ENCODE data around the gene RENBP.

RENBP gene

DNA sequence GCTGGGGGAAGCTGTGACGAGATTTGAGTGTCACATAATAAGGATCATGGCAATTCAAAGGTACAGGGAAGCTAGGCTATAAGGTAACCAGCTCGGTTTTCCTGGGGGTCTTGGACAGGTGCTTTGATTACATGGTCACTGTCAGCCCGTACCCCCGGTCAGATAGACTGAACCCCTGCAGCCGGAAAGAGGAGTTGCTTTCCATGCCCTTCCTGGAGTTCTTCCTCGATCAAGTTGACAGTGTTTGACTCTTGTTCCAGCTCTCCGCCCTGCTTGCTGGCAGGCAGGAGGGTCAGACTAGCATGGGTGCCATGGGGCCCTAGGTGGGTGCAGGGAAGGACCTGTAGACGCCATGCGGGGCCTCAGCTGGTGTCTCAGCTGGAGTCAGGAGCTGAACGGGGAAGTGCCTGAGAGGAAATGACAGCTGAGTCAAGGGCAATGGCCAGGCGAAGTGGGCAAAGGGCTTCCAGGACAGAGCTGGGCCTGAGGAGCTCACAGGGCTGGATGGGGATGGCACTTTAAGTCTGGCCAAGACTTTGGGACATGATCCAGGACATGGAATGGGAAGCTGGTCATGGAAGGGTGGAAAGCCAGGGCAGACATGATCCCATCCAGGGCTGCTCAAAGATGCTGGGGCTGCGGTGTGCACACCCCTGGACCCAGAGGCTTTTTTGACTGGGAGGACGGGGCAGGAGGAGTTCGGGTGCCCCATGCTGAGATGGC lies 29.7 kb upstream of the RENBP start:
- TF ChIP-seq CTCF (IDR thresholded peaks at IDR 0.05; ENCODE audit: control insufficient read depth, extremely low read depth, insufficient read depth): no peak
- H3K4me3 ChIP-seq (ENCODE audit: low read depth, low read length): peak overlapping the region; percentile 57
- DNase-seq (ENCODE audit: low read depth): no peak

DNA sequence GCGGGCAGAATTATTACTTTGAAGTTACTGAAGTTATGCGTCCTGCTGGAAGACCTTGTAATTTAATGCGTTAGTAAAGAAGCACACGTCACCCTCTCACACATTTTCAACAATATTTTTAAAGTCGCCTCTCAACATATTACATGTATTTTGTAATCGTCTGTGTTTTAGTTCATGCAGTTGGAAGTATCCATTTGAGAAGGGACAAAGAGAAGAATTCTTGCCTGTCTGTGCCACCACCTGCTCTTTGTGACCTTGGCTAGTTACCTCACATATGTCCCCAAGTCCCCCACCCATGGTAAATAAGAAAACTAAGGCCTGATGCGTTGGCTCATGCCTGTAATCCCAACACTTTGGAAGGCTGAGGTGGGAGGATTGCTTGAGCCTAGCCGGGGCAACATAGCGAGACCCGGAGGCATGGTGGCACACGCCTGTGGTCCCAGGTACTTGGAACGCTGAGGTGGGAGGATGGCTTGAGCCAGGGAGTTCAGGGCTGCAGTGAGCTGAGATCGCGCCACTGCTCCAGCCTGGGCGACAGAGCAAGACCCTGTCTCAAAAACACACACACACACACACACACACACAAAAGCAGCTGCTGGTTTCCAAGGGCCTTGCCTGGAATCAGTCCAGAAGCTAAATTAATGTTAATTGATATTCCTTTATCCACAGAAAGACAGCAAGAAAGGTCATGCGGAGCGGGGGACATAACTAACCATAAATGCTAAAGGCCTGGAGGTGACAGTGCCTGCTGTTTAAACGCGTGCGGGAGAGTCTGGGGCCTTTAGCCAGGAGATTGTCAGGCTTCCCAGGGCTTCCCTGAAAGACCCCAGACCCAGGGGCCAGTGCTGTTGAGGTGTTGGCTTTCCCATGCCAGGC lies 28.9 kb upstream of the RENBP start:
- TF ChIP-seq CTCF (IDR thresholded peaks at IDR 0.05; ENCODE audit: control insufficient read depth, extremely low read depth, insufficient read depth): no peak
- peak overlapping the region; percentile 57 for H3K4me3 ChIP-seq (ENCODE audit: low read depth, low read length)
- no peak for DNase-seq (ENCODE audit: low read depth)

DNA sequence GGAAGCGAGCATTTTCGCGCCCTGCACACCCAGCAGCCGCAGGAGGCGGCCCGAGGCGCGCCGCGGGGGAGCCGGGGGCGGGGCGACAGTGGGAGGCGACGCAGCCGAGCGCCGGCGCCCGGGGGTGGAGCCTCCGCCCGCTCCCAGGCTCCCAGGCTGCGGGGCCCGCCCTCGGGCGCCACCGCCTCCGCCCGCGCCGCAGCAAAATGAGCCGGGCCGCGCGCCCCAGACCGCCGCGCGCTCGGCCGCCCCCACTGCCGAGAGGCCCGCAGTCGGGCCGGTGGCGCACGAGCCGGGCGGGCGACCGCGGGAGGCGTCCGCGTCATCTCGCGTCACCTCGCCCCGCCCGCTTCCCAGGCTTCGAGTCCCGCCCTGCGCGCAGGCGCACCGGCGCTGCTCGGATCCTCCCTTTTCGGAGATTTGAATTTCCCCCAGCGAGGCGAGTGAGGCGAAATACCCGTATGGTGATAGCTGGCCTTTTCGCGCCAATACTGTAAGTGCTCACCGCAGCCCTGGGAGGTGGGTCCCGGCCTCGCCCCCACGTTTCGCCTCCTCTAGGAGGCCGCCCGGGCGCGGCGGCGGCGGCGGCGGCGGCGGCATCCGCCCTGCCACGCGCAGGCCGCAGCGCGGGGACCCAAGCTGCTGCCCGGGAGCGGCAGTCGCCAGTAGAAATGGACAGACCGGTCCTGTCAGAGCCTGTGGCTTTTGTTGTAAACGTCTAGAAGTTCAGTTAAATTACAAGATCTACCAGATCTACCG lies 28.1 kb upstream of the RENBP start, which contains the start of gene TMEM187:
TSS of gene TMEM187 (plus strand) at position 387 of the 759 bp plus-strand sequence. CDS start 9,309 bp downstream, outside the sequence.
- TF ChIP-seq CTCF (IDR thresholded peaks at IDR 0.05; ENCODE audit: control insufficient read depth, extremely low read depth, insufficient read depth): no peak
- DNase-seq (ENCODE audit: low read depth): no peak
- H3K4me3 ChIP-seq (ENCODE audit: low read depth, low read length): peak within 1 kb of the TSS; percentile 69

DNA sequence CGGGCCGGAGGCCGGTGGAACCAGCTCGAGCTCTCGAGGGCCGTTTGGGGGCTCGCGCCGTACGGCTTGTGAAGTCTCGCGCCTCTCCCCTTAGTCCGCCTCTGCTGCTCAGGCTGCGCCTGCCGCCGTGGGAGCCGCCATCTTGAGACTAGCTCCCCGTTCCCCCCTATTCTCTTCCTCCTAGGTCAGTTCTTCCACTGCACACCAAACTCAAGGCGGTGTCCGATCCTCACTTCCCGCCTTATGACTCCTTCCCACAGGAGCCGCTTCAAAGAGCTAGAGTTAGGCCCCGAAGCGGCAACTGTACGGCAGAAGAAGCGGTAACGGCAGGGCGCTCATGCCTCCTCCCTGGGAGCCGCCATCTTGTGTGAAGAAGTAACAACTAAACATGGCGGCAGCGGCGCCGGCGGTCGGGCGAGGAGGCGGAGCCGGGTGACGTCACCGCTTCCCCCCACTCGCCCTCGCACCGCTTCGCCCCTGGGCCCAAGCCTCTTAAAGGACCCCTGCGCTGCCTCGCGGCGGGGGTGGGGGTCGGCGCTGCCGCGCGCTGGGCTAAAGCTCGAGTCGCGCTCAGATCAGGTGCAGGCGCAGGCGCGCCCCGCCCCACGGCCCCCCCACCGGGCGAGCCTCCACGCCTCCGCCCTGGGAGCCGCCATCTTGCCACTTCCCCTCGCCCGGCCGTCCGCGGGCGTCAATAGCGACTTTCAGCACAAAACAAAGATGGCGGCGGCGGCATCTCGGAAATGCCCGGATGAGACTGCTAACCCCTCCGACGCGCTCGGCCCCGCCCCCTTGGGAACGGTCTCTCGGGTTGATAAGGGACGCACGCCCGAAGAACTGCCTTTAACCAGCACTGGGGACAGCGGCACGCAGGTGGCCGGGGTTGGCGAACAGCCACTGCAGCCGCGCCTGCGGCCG lies 27.3 kb upstream of the RENBP start, which contains the start of gene HCFC1:
TSS of gene HCFC1 (minus strand) at position 369 of the 918 bp plus-strand sequence. CDS start 978 bp downstream, outside the sequence.
- no peak for TF ChIP-seq CTCF (IDR thresholded peaks at IDR 0.05; ENCODE audit: control insufficient read depth, extremely low read depth, insufficient read depth)
- no peak for DNase-seq (ENCODE audit: low read depth)
- H3K4me3 ChIP-seq (ENCODE audit: low read depth, low read length): peak within 1 kb of the TSS; percentile 69

- peak overlapping the region; percentile 69 for H3K4me3 ChIP-seq (ENCODE audit: low read depth, low read length)
- no peak for TF ChIP-seq CTCF (IDR thresholded peaks at IDR 0.05; ENCODE audit: control insufficient read depth, extremely low read depth, insufficient read depth)
- no peak for DNase-seq (ENCODE audit: low read depth)
Measured at GRCh38 chrX:153971124-153971449, 26.6 kb upstream of the RENBP start.

All from LNCaP clone FGC (cell line).